ENCODE results near the gene KIAA0930. TPM values are rescaled to one million over a fixed set of nuclear protein-coding genes. Genes with fewer than 3 reads are reported as not detected.
A peak's percentile ranks its signal among the peaks of the same experiment; 100 is the strongest.

KIAA0930 gene
- total and polyA plus RNA-seq, 4 experiments from 2014 or later: 1.2 to 36.7 (median 14.8) TPM

DNA sequence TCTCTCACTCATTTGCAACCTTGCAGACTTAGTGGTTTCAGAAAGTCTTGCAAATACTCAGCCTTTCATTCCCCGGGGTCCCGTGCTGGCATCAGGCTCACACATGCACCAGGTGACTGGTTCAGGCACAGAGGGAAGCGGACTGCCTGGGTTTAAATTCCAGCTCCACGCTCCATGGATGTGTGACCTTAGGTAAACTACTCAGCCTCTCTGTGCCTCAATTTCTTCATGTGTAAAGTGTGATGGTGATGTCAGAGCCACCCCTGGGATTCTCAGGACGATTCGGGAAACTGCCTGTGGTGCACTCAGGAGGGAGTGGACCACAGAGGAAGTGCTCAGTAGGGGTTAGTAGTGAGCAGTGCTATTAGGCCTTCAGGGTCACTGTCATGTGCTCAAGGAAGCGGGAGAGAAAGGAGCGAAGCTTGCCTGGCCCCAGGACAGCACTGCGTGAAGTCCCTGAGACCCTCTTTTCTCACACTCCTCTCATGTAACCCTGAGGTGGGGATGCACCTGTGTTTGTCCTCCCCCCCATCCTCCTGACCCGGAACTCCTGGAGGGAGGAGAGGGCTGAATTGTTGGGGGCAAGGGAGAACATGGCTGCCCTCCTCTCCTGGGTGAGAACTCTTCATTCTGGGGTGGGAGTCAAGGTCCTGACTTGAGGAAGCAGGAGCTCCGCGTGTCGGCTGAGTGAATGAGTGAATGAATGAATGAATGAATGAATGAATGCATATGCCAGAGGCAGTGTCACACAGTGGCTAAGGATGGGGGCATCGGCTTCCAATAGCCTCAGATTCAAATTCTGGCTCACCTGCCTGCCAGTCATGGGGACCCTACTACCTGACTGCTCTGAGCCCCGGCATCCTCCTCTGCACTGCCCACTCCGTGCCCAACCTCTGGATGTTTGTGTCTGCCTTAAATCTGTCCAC is 29.7 kb upstream of the KIAA0930 start:
- no peak for DNase-seq
- H3K4me3 ChIP-seq (ENCODE audit: low read length in 2 of 2): no peak overlapping the region
- Mint-ChIP-seq H3K27ac (peak overlapping the region in 3 of 7 donors; percentile 81 to 88 (median 82)), H3K4me3 (peak overlapping the region in 7 of 8 donors; percentile 44 to 84 (median 74)), H3K9me3 (no peaks in the 10 kb centered on the region), H3K27me3 (peaks cover 1 to 9% of the 10 kb centered on the region in 2 donors), H3K4me1 (peaks cover 4 to 18% (median 6%) of the 10 kb centered on the region in 4 donors), H3K36me3 (no peaks in the 10 kb centered on the region)
- no peak overlapping the region for H3K27ac ChIP-seq (ENCODE audit: low read depth, low read length)
- ChIA-PET CTCF (ENCODE audit: partially characterized antibody) (interaction anchor here (0.9 to 4.6 kb wide), 7 partner anchors 18 to 307 kb away, joined by 3 to 32 read pairs (median 4); no protein-coding TSS in a partner anchor), POLR2A (ENCODE audit: partially characterized antibody) (no interaction called here)
- H3K36me3 ChIP-seq (ENCODE audit: insufficient read depth, low read length): no peaks in the 10 kb centered on the region
- H3K27me3 ChIP-seq (ENCODE audit: insufficient read depth, low read length): no peaks in the 10 kb centered on the region
- peaks cover 10% of the 10 kb centered on the region for H3K4me1 ChIP-seq (ENCODE audit: insufficient read depth, low read length)
- H3K9me3 ChIP-seq (ENCODE audit: control insufficient read depth in 1 of 2, low read length in 2 of 2): no peaks in the 10 kb centered on the region
- intact Hi-C loops (cut with micrococcal nuclease): no loop called here

- H3K9me3 ChIP-seq (ENCODE audit: control insufficient read depth in 1 of 2, low read length in 2 of 2): no peaks in the 10 kb centered on the region
- POLR2A ChIA-PET (ENCODE audit: partially characterized antibody): no interaction called here
- no peaks in the 10 kb centered on the region for H3K36me3 Mint-ChIP-seq
- H3K4me3 ChIP-seq (ENCODE audit: low read length in 2 of 2): peak overlapping the region; percentile 52 to 68
- peak overlapping the region; percentile 71 to 90 (median 82) for H3K4me3 Mint-ChIP-seq
- no peaks in the 10 kb centered on the region for H3K9me3 Mint-ChIP-seq
- peaks cover 10% of the 10 kb centered on the region for H3K4me1 ChIP-seq (ENCODE audit: insufficient read depth, low read length)
- CTCF ChIA-PET (ENCODE audit: partially characterized antibody): interaction anchor here (0.9 to 4.6 kb wide), 3 partner anchors 164 to 285 kb away, joined by 3 to 32 read pairs (median 8); no protein-coding TSS in a partner anchor
- intact Hi-C loops (cut with micrococcal nuclease): loop anchor here (1.0 to 2.0 kb wide), 2 partner anchors 28 to 40 kb away; partner anchors contain the start of genes FAM118A and KIAA0930
- peak overlapping the region; percentile 34 to 88 (median 62) for H3K27ac Mint-ChIP-seq
- H3K27me3 Mint-ChIP-seq: peaks cover 1 to 9% of the 10 kb centered on the region in 2 donors
- H3K27ac ChIP-seq (ENCODE audit: low read depth, low read length): no peak overlapping the region
- no peaks in the 10 kb centered on the region for H3K36me3 ChIP-seq (ENCODE audit: insufficient read depth, low read length)
- peak; percentile 82 to 94 (median 87) for DNase-seq
- no peaks in the 10 kb centered on the region for H3K27me3 ChIP-seq (ENCODE audit: insufficient read depth, low read length)
- peaks cover 4 to 18% (median 6%) of the 10 kb centered on the region in 4 donors for H3K4me1 Mint-ChIP-seq
These were observed 28.5 kb upstream of the KIAA0930 start for GRCh38 chr22:45268958-45269844.

GRCh38 chr22:45268167-45268957 is 27.7 kb upstream of the KIAA0930 start:
- intact Hi-C loops (cut with micrococcal nuclease): loop anchor here (2.0 kb wide), 1 partner anchor 28 kb away; the partner anchor contains the start of gene KIAA0930
- peaks cover 2 to 9% of the 10 kb centered on the region in 2 donors for H3K27me3 Mint-ChIP-seq

GRCh38 chr22:45265535-45265934 is 24.8 kb upstream of the KIAA0930 start:
- Mint-ChIP-seq H3K4me3 (no peak overlapping the region), H3K27ac (no peak overlapping the region), H3K9me3 (no peaks in the 10 kb centered on the region), H3K36me3 (no peaks in the 10 kb centered on the region), H3K4me1 (peaks cover 4 to 18% (median 6%) of the 10 kb centered on the region in 4 donors), H3K27me3 (peaks cover 8 to 10% of the 10 kb centered on the region in 2 donors)
- Histone ChIP-seq H3K27me3 (ENCODE audit: insufficient read depth, low read length) (no peaks in the 10 kb centered on the region), H3K27ac (ENCODE audit: low read depth, low read length) (no peak overlapping the region), H3K36me3 (ENCODE audit: insufficient read depth, low read length) (no peaks in the 10 kb centered on the region), H3K4me1 (ENCODE audit: insufficient read depth, low read length) (peaks cover 10% of the 10 kb centered on the region), H3K4me3 (ENCODE audit: low read length in 2 of 2) (no peak overlapping the region), H3K9me3 (ENCODE audit: control insufficient read depth in 1 of 2, low read length in 2 of 2) (no peaks in the 10 kb centered on the region)
- ChIA-PET CTCF (ENCODE audit: partially characterized antibody) (interaction anchor here (4.6 kb wide), 1 partner anchor 172 kb away, joined by 32 read pairs; no protein-coding TSS in a partner anchor), POLR2A (ENCODE audit: partially characterized antibody) (no interaction called here)
- DNase-seq: no peak
- intact Hi-C loops (cut with micrococcal nuclease): no loop called here

More at GRCh38 chr22:45268167-45268957, 27.7 kb upstream of the KIAA0930 start:
- H3K27ac ChIP-seq (ENCODE audit: low read depth, low read length): no peak overlapping the region
- H3K9me3 Mint-ChIP-seq: no peaks in the 10 kb centered on the region
- peak overlapping the region in 1 of 2 donors; percentile 68 for H3K4me3 ChIP-seq (ENCODE audit: low read length in 2 of 2)
- ChIA-PET POLR2A (ENCODE audit: partially characterized antibody) (no interaction called here), CTCF (ENCODE audit: partially characterized antibody) (interaction anchor here (0.5 to 4.6 kb wide), 6 partner anchors 23 to 1356 kb away, joined by 3 to 32 read pairs (median 4); no protein-coding TSS in a partner anchor)
- H3K36me3 Mint-ChIP-seq: no peaks in the 10 kb centered on the region
- no peaks in the 10 kb centered on the region for H3K36me3 ChIP-seq (ENCODE audit: insufficient read depth, low read length)
- H3K27me3 ChIP-seq (ENCODE audit: insufficient read depth, low read length): no peaks in the 10 kb centered on the region
- peaks cover 10% of the 10 kb centered on the region for H3K4me1 ChIP-seq (ENCODE audit: insufficient read depth, low read length)
- peak in 1 of 5 donors; percentile 50 for DNase-seq
- peak overlapping the region; percentile 71 to 90 (median 81) for H3K4me3 Mint-ChIP-seq
- peak overlapping the region in 5 of 7 donors; percentile 31 to 81 (median 74) for H3K27ac Mint-ChIP-seq
- H3K9me3 ChIP-seq (ENCODE audit: control insufficient read depth in 1 of 2, low read length in 2 of 2): no peaks in the 10 kb centered on the region
- peaks cover 4 to 18% (median 6%) of the 10 kb centered on the region in 4 donors for H3K4me1 Mint-ChIP-seq

DNA sequence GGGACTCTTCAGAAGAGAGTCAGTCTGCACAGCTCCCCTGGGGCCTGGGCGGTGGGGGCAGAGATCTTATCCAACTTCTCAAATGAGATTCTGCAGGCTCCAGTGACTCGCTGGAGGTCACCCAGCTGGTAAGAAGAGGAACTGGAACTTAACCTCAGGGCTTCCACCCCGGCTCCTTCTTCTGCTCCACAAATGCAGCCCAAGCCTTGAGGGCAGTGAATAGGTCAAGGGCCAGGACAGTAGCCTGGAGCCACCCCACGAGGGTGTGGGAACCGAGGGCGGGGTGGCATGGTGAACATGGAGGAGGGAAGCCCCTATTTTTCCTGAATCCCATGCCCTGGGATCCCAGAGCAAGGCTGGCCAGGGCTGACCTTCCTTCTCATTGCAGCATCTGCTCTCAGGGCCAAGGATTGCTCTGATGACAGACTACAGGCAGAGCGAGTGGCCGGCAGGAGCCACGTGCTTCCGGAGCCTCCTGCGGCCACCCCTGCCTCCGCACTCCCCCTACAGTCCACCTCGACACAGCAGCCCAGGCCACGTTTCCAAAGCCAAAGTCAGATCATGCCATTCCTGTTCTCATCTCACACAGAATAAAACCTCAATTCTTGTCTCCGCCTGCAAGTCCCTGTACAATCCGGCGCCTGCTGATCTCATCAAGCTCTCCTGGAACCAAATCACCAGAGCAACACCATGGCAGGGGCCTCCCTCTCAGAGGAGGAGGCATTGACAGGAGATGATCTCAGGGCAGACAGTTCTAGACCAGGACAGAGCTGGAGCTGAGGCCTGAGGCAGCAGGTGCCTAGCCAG is 23.0 kb upstream of the KIAA0930 start:
- no peak overlapping the region for H3K27ac ChIP-seq (ENCODE audit: low read depth, low read length)
- H3K36me3 Mint-ChIP-seq: no peaks in the 10 kb centered on the region
- H3K27me3 Mint-ChIP-seq: peaks cover 6 to 10% of the 10 kb centered on the region in 2 donors
- H3K27ac Mint-ChIP-seq: no peak overlapping the region
- no peaks in the 10 kb centered on the region for H3K9me3 ChIP-seq (ENCODE audit: control insufficient read depth in 1 of 2, low read length in 2 of 2)
- no peak overlapping the region for H3K4me3 ChIP-seq (ENCODE audit: low read length in 2 of 2)
- peaks cover 0 to 7% (median under 1%) of the 10 kb centered on the region in 4 donors for H3K4me1 Mint-ChIP-seq
- H3K9me3 Mint-ChIP-seq: no peaks in the 10 kb centered on the region
- POLR2A ChIA-PET (ENCODE audit: partially characterized antibody): no interaction called here
- no peaks in the 10 kb centered on the region for H3K36me3 ChIP-seq (ENCODE audit: insufficient read depth, low read length)
- H3K27me3 ChIP-seq (ENCODE audit: insufficient read depth, low read length): no peaks in the 10 kb centered on the region
- intact Hi-C loops (cut with micrococcal nuclease): no loop called here
- H3K4me3 Mint-ChIP-seq: no peak overlapping the region
- peaks cover 2% of the 10 kb centered on the region for H3K4me1 ChIP-seq (ENCODE audit: insufficient read depth, low read length)
- DNase-seq: no peak
- CTCF ChIA-PET (ENCODE audit: partially characterized antibody): no interaction called here

- DNase-seq: no peak
- H3K36me3 Mint-ChIP-seq: no peaks in the 10 kb centered on the region
- CTCF ChIA-PET (ENCODE audit: partially characterized antibody): no interaction called here
These were observed 22.3 kb upstream of the KIAA0930 start for GRCh38 chr22:45262931-45263462.

More at GRCh38 chr22:45262931-45263462, 22.3 kb upstream of the KIAA0930 start:
- Mint-ChIP-seq H3K27ac (no peak overlapping the region), H3K9me3 (peaks cover 0 to 2% (median 0%) of the 10 kb centered on the region in 8 donors), H3K4me1 (peaks cover 0 to 5% (median 0%) of the 10 kb centered on the region in 4 donors), H3K4me3 (no peak overlapping the region), H3K27me3 (peaks cover 6 to 10% of the 10 kb centered on the region in 2 donors)
- Histone ChIP-seq H3K36me3 (ENCODE audit: insufficient read depth, low read length) (no peaks in the 10 kb centered on the region), H3K27me3 (ENCODE audit: insufficient read depth, low read length) (no peaks in the 10 kb centered on the region), H3K4me3 (ENCODE audit: low read length in 2 of 2) (no peak overlapping the region), H3K9me3 (ENCODE audit: control insufficient read depth in 1 of 2, low read length in 2 of 2) (no peaks in the 10 kb centered on the region), H3K4me1 (ENCODE audit: insufficient read depth, low read length) (no peaks in the 10 kb centered on the region), H3K27ac (ENCODE audit: low read depth, low read length) (no peak overlapping the region)
- POLR2A ChIA-PET (ENCODE audit: partially characterized antibody): no interaction called here
- intact Hi-C loops (cut with micrococcal nuclease): no loop called here

All from CD4-positive, alpha-beta memory T cell (primary cell).